Tibial nerve (tissue), 4 donors: ENCODE results near the gene CDH26.

ENCODE experiments used
- CTCF ChIP-seq, 5 experiments: fragments of 200-600 bp in 3 of 5; fragments of 450-650 bp in 2 of 5; sonication (generic) in 3 of 5; IDR thresholded peaks; one replicate each; pipeline ENCODE4 v1.5.1; 2016 to 2019; ENCODE audit warnings: antibody characterized with exemption in 5 of 5, mild to moderate bottlenecking in 3 of 5, moderate library complexity in 2 of 5
- EP300 ChIP-seq, 2 donors: sonication (generic); formaldehyde crosslinking; IDR thresholded peaks; one replicate each; pipeline ENCODE4 v1.6.1; 2017; ENCODE audit warnings: antibody characterized with exemption in 2 of 2, mild to moderate bottlenecking in 1 of 2
- POLR2A ChIP-seq, 2 donors: fragments of 450-650 bp; IDR thresholded peaks; one replicate each; pipeline ENCODE4 v1.6.1; 2017; ENCODE audit warnings: antibody characterized with exemption in 2 of 2, mild to moderate bottlenecking in 2 of 2, moderate library complexity in 2 of 2

GRCh38 chr20:59994697-59995122 is 36.5 kb downstream of the CDH26 start:
- no peak for TF ChIP-seq CTCF (IDR thresholded peaks at IDR 0.05)
- no peak for TF ChIP-seq EP300 (IDR thresholded peaks at IDR 0.05)
- TF ChIP-seq POLR2A (IDR thresholded peaks at IDR 0.05), result no peak
